AG04450 (cell line): ENCODE results near the gene ENTPD7. TPM values are rescaled to one million over a fixed set of nuclear protein-coding genes. Genes with fewer than 3 reads are reported as not detected.
"Not testable (repeated sequence)": the region's sequence is repeated elsewhere in the genome, so short reads cannot be mapped to it uniquely, and the experiment has no call there.

Experiments
- CTCF ChIA-PET: fragments of 300-600, 350-600 bp; formaldehyde crosslinking; extraction: SDS; loops from one replicate; lab custom pipeline; 2022; ENCODE audit warnings: antibody characterized with exemption, inconsistent platforms; lab: Charles Lee
- POLR2A ChIA-PET: fragments of 350-600 bp; formaldehyde crosslinking; extraction: SDS; loops from one replicate; lab custom pipeline; 2021; ENCODE audit warnings: antibody characterized with exemption, inconsistent platforms; lab: Yijun Ruan, JAX
- DNase-seq: peaks from one replicate; pipeline ENCODE4 v3.0.0-alpha.2; 2011; ENCODE audit warnings: low read depth, low spot score
- H3K27ac ChIP-seq: one replicate; pipeline ENCODE4 v1.5.1; 2012; ENCODE audit warnings: low read depth, low read length, control low read depth
- H3K27me3 ChIP-seq: one replicate; pipeline ENCODE4 v1.6.0; 2012; ENCODE audit warnings: low read length; ENCODE audit not compliant: control insufficient read depth, insufficient read depth
- H3K4me3 ChIP-seq: 2 replicates; pipeline ENCODE4 v1.5.1; 2011; ENCODE audit warnings: mild to moderate bottlenecking, low read depth, low read length, control low read depth
- H3K9me3 ChIP-seq: 2 replicates; pipeline ENCODE4 v1.5.1; 2012; ENCODE audit warnings: low read length; ENCODE audit not compliant: control insufficient read depth, insufficient read depth
- CTCF ChIP-seq: IDR thresholded peaks from 2 replicates; pipeline ENCODE4 v1.5.1; 2011; ENCODE audit warnings: low read depth, low read length, control low read depth, inconsistent platforms
- polyA plus RNA-seq: library from polyadenylated mRNA; depleted of rRNA; stranded (reverse); fragments of >200 nt; gene quantifications from 2 replicates; pipeline ENCODE4 v1.2.3, GENCODE V29; 2011

ENTPD7 gene
- polyA plus RNA-seq, 1 experiment: 16.2 TPM

- TF ChIP-seq CTCF: no peak
- Histone ChIP-seq H3K27me3 (no peaks in the 10 kb centered on the region), H3K9me3 (peaks cover 2% of the 10 kb centered on the region; the same call in 1 of the 2 replicates), H3K4me3 (no peak overlapping the region), H3K27ac (no peak overlapping the region)
- ChIA-PET CTCF (interaction anchor here (0.6 to 6.5 kb wide), 3 partner anchors 9 to 441 kb away, joined by 4 to 28 read pairs (median 5); no protein-coding TSS in a partner anchor), POLR2A (interaction anchor here (0.6 to 0.7 kb wide), 2 partner anchors 48 to 102 kb away, joined by 4 to 7 read pairs; no protein-coding TSS in a partner anchor)
- no peak for DNase-seq
Measured at GRCh38 chr10:99742254-99742653, 82.9 kb downstream of the ENTPD7 start.

- Histone ChIP-seq H3K4me3 (no peak overlapping the region), H3K27me3 (no peaks in the 10 kb centered on the region), H3K27ac (no peak overlapping the region), H3K9me3 (peaks cover 2% of the 10 kb centered on the region; the same call in 1 of the 2 replicates)
- no peak for TF ChIP-seq CTCF
- POLR2A ChIA-PET: interaction anchor here (0.6 to 0.7 kb wide), 2 partner anchors 49 to 102 kb away, joined by 4 to 7 read pairs; no protein-coding TSS in a partner anchor
- CTCF ChIA-PET: interaction anchor here (0.6 to 6.5 kb wide), 4 partner anchors 9 to 441 kb away, joined by 3 to 28 read pairs (median 4); no protein-coding TSS in a partner anchor
- DNase-seq: no peak
Measured at GRCh38 chr10:99742701-99743100, 83.4 kb downstream of the ENTPD7 start.

GRCh38 chr10:99743841-99744240 lies 84.5 kb downstream of the ENTPD7 start:
- ChIA-PET POLR2A (no interaction called here), CTCF (interaction anchor here (1.5 to 6.5 kb wide), 2 partner anchors 11 to 102 kb away, joined by 5 to 28 read pairs; no protein-coding TSS in a partner anchor)
- Histone ChIP-seq H3K9me3 (peaks cover 2% of the 10 kb centered on the region; the same call in 1 of the 2 replicates), H3K27ac (no peak overlapping the region), H3K27me3 (no peaks in the 10 kb centered on the region), H3K4me3 (no peak overlapping the region)
- DNase-seq: no peak
- no peak for TF ChIP-seq CTCF

- DNase-seq, H3K9me3 ChIP-seq, H3K4me3 ChIP-seq, H3K27me3 ChIP-seq, CTCF ChIA-PET, H3K27ac ChIP-seq, POLR2A ChIA-PET: not testable (repeated sequence)
Measured at GRCh38 chr10:99746166-99746565, 86.9 kb downstream of the ENTPD7 start.

GRCh38 chr10:99748823-99749451 lies 89.6 kb downstream of the ENTPD7 start:
- POLR2A ChIA-PET: no interaction called here

More at GRCh38 chr10:99748823-99749451, 89.6 kb downstream of the ENTPD7 start:
- Histone ChIP-seq H3K27ac (no peak overlapping the region), H3K9me3 (no peaks in the 10 kb centered on the region), H3K27me3 (no peaks in the 10 kb centered on the region), H3K4me3 (no peak overlapping the region)
- CTCF ChIA-PET: no interaction called here
- no peak for TF ChIP-seq CTCF
- no peak for DNase-seq
